Pancreas (tissue), 10 donors: ENCODE measurements around the gene CDKN2B. TPM values are rescaled to one million over a fixed set of nuclear protein-coding genes. Genes with fewer than 3 reads are reported as not detected.

Experiments
- ATAC-seq, 4 donors: fragments of 200-7000 bp; cut with Tn5 transposase; one replicate each; pipeline versions ENCODE4 v1.8.0 to v1.9.1; 2020; ENCODE audit warnings: mild to moderate bottlenecking in 4 of 4, moderate library complexity in 4 of 4
- DNase-seq, 6 donors: peaks; one replicate each; pipeline ENCODE4 v3.0.0-alpha.2; 2020
- FAIRE-seq: peaks from 2 replicates; lab custom pipeline; 2012; peaks lifted over from hg19 to GRCh38; lab: Jason Lieb, UNC
- H3K27ac ChIP-seq, 4 donors: fragments of 200-600 bp; sonication (generic); 1 replicate in 3 of 4; 2 replicates in 1 of 4; pipeline versions ENCODE4 v1.5.0 to v1.8.0; 2020
- H3K27me3 ChIP-seq, 4 donors: fragments of 200-600 bp; one replicate each; pipeline ENCODE4 v1.8.0; 2021
- H3K36me3 ChIP-seq, 3 donors: fragments of 200-600 bp; sonication (generic) in 1 of 3; one replicate each; pipeline versions ENCODE4 v1.5.0 to v1.8.0; 2020 to 2021
- H3K4me1 ChIP-seq, 3 donors: fragments of 200-600 bp; one replicate each; pipeline ENCODE4 v1.8.0; 2021
- H3K4me3 ChIP-seq, 4 donors: fragments of 200-600 bp; sonication (generic) in 2 of 4; one replicate each; pipeline versions ENCODE4 v1.5.0 to v1.8.0; 2020 to 2021
- H3K9me3 ChIP-seq, 4 donors: fragments of 200-600 bp; one replicate each; pipeline ENCODE4 v1.8.0; 2021
- WGBS, 2 donors: extraction: QIAGEN DNeasy Blood & Tissue Kit; methylation state at CpG; one replicate each; pipeline ENCODE4 v1.1.7; 2013; 5-methylcytosine and 5-hydroxymethylcytosine counted together
- intact Hi-C, 3 donors: fragments of 100-400 bp; cut with DNase I; formaldehyde crosslinking; loops; one replicate each; pipeline versions ENCODE4 v1.11.1 to v1.14.2; 2022
- polyA plus RNA-seq, 2 donors: library from polyadenylated mRNA; stranded (reverse); fragments of 200-250 nt; gene quantifications; one replicate each; pipeline ENCODE4 v1.2.3, GENCODE V29; 2013
- total RNA-seq, 6 donors: library from RNA; stranded (reverse); fragmentation: NEBNext Ultra II Directional in 4 of 6; extraction: Animal tissue kit (Norgen Biotek cat#: 25700) in 4 of 6; gene quantifications; one replicate each; pipeline versions ENCODE4 v1.2.1 to v1.2.4, GENCODE V29; 2021 to 2023
- TF ChIP-seq, protein P1 (sequence below), 4 donors: fragments of 200-600 bp; sonication (generic) in 3 of 4; IDR thresholded peaks; one replicate each; pipeline versions ENCODE4 v1.5.0 to v1.8.0; 2021; ENCODE audit warnings: antibody characterized with exemption in 4 of 4
- donor health status: healthy with polysubstance abuse.
- donor health status: DM: no; HTN: no; CAD: no; lungs with moderate emphysema.
- donor health status: DM: no; HTN: no; CAD: no.
- donor health status: control.
- donor health status: control.
- donor health status: Bipolar disorder and iron deficiency.
- donor health status: DM: yes; HTN: yes; CAD: no.
- donor health status: DM: no; HTN: no; CAD: no.
- donor health status: DM: no; HTN: no; CAD: no.
- donor health status: DM: yes; HTN: yes; CAD: no.

Gene CDKN2B
- total and polyA plus RNA-seq, 8 donors = 0.59 to 13.9 (median 2.1) TPM

DNA sequence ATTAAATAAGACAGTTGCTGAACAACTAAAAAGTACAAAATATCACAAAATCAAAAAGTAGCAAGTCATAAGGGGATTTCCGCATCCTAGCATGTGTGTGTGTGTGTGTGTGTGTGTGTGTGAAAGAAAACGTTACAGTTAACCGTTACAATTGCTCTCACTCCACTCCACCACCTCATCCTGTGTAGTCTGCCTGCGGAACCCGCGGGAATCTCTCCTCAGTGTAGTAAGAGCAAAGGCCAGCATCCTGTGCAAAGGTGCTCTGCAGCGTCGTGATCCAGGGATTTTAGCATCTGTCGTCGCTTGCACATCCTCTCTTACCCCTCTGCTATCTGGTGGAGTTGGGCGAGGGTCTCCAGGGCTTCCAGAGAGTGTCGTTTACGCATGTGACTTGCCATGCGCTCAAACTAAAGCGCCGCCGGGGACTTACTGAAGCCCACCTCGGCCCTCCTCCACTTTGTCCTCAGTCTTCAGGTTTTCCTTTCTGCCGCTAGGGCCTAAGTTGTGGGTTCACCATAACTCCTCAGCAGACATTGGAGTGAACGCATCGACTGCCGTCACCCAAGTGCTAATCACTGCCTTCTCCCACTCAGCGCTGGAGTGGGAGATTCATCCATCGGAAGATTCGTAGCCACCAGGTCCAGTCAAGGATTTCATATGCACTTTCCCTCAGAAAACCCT lies 3.9 kb downstream of the CDKN2B start:
- FAIRE-seq = no peak
- no peaks in the 10 kb centered on the region for H3K36me3 ChIP-seq
- no peak for ATAC-seq
- TF ChIP-seq, protein P1, sequence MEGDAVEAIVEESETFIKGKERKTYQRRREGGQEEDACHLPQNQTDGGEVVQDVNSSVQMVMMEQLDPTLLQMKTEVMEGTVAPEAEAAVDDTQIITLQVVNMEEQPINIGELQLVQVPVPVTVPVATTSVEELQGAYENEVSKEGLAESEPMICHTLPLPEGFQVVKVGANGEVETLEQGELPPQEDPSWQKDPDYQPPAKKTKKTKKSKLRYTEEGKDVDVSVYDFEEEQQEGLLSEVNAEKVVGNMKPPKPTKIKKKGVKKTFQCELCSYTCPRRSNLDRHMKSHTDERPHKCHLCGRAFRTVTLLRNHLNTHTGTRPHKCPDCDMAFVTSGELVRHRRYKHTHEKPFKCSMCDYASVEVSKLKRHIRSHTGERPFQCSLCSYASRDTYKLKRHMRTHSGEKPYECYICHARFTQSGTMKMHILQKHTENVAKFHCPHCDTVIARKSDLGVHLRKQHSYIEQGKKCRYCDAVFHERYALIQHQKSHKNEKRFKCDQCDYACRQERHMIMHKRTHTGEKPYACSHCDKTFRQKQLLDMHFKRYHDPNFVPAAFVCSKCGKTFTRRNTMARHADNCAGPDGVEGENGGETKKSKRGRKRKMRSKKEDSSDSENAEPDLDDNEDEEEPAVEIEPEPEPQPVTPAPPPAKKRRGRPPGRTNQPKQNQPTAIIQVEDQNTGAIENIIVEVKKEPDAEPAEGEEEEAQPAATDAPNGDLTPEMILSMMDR (IDR thresholded peaks at IDR 0.05) = no peak
- peaks cover 0 to 11% (median 7%) of the 10 kb centered on the region in 3 donors for H3K4me1 ChIP-seq
- no peak overlapping the region for H3K27ac ChIP-seq
- no peak overlapping the region for H3K4me3 ChIP-seq
- H3K27me3 ChIP-seq = peaks cover 0 to 17% (median 1%) of the 10 kb centered on the region in 4 donors
- H3K9me3 ChIP-seq = no peaks in the 10 kb centered on the region
- no peak for DNase-seq
- intact Hi-C loops = loop anchor here in 1 of 3 donors (5.0 kb wide), 1 partner anchor 193 kb away; no protein-coding TSS in a partner anchor
- 64 to 65% methylated on average over 25 of the region's 25 CpGs for WGBS, 2 donors

DNA sequence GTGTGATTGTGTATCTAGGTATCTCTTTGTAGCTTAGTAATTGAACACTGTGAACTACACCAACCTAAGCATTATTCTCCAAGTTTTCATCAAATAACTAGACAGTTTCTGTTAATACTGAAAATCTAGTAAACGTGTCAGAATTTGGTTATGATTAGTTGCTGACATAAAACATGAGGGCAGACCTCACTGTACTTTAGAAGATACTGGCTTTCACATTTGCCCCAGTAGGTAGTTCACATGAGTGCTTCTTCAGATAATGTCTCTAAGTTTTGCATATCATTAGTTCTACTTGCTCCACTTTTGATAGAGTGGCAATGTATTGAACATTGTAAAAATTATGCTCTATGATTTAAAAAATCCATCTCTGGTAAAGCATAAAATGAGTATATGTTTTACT lies 7.1 kb downstream of the CDKN2B start:
- Histone ChIP-seq H3K36me3 (no peaks in the 10 kb centered on the region), H3K27me3 (peaks cover 0 to 17% (median 1%) of the 10 kb centered on the region in 4 donors), H3K4me3 (no peak overlapping the region), H3K9me3 (no peaks in the 10 kb centered on the region), H3K4me1 (no peaks in the 10 kb centered on the region), H3K27ac (no peak overlapping the region)
- ATAC-seq = no peak
- no peak for FAIRE-seq
- WGBS, 2 donors = 62 to 69% methylated on average over 1 of the region's 1 CpG
- no peak for DNase-seq
- TF ChIP-seq, protein P1 (IDR thresholded peaks at IDR 0.05) = no peak
- intact Hi-C loops = no loop called here

DNA sequence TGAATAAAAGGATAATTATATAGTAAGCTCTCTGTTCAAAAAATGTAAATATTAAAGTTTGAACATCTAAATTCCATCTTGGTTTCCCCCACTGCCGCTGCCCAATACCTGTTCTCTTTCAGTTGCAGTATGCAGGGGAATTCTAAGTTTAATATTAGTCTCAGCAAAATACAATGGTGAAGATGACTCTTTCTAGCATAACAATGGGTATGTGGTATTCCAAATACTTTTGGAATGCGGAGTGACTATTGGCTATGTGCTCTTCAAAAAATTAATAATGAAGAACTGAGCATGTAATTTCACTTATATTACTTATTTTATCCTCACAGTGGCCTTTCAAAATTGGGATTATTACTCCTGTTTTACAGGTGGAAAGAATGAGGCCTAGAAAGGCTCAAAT lies 11.1 kb downstream of the CDKN2B start:
- ATAC-seq (no peak), FAIRE-seq (no peak), DNase-seq (no peak)
- Histone ChIP-seq H3K27me3 (peaks cover 0 to 6% (median 0%) of the 10 kb centered on the region in 4 donors), H3K9me3 (no peaks in the 10 kb centered on the region), H3K4me1 (peaks cover 0 to 4% (median 0%) of the 10 kb centered on the region in 3 donors), H3K4me3 (no peak overlapping the region), H3K36me3 (no peaks in the 10 kb centered on the region), H3K27ac (no peak overlapping the region)
- TF ChIP-seq, protein P1 (IDR thresholded peaks at IDR 0.05) = no peak
- 93 to 96% methylated on average over 2 of the region's 2 CpGs for WGBS, 2 donors
- intact Hi-C loops = no loop called here

DNA sequence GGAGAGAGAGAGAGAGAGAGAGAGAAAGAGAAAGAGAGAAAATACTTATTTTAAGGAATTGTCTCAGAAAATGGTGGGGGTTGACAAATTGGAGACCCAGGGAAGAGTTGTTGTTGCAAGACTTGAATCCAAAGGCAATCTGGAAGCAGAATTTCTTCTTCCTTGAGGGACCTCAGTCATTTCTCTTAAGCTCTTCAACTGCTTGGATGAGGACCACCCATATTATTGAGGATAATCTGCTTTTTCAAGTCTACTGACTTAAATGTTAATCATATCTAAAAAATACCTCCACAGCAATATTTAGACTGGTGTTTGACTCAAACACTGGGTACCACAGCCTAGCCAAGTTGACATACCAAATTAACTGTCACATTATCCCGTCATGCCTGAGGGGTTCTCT lies 11.6 kb downstream of the CDKN2B start:
- Histone ChIP-seq H3K4me1 (peaks cover 0 to 4% (median 0%) of the 10 kb centered on the region in 3 donors), H3K36me3 (no peaks in the 10 kb centered on the region), H3K9me3 (no peaks in the 10 kb centered on the region), H3K27ac (no peak overlapping the region), H3K4me3 (no peak overlapping the region), H3K27me3 (peaks cover 0 to 9% (median 0%) of the 10 kb centered on the region in 4 donors)
- 84 to 91% methylated on average over 1 of the region's 1 CpG for WGBS, 2 donors
- ATAC-seq (no peak), FAIRE-seq (no peak), DNase-seq (no peak)
- intact Hi-C loops = no loop called here
- TF ChIP-seq, protein P1 (IDR thresholded peaks at IDR 0.05) = no peak

DNA sequence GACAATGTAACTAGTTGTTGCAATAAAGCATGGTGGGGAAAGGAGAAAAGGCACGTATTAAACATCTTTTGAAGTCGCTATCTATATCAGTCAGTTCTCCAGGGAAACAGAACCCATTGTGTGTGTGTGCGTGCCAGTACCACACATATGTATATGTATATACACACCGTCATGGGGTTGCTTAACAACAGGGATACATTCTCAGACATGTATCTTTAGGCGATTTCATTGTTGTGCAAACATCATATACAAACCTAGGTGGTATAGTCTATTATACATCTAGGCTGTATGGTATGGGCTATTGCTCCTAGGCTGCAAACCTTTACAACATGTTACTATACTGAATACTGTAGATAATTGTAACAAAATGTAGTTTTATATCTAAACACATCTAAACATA lies 12.2 kb downstream of the CDKN2B start:
- 87 to 89% methylated on average over 5 of the region's 5 CpGs for WGBS, 2 donors
- no peak for DNase-seq
- H3K36me3 ChIP-seq = no peaks in the 10 kb centered on the region
- TF ChIP-seq, protein P1 (IDR thresholded peaks at IDR 0.05) = no peak
- H3K4me3 ChIP-seq = no peak overlapping the region
- no peak for ATAC-seq
- H3K4me1 ChIP-seq = peaks cover 0 to 4% (median 0%) of the 10 kb centered on the region in 3 donors
- FAIRE-seq = no peak
- intact Hi-C loops = no loop called here
- no peaks in the 10 kb centered on the region for H3K9me3 ChIP-seq
- H3K27ac ChIP-seq = no peak overlapping the region
- peaks cover 0 to 12% (median 0%) of the 10 kb centered on the region in 4 donors for H3K27me3 ChIP-seq
